AG09319 (cell line): ENCODE data around the gene PNCK.

Source experiments
- DNase-seq: peaks from one replicate; pipeline ENCODE4 v3.0.0-alpha.2; 2010; ENCODE audit warnings: low read depth; ENCODE audit errors: extremely low read depth
- TF ChIP-seq, protein P1 (sequence below): IDR thresholded peaks from 2 replicates; pipeline ENCODE4 v1.5.1; 2011; ENCODE audit warnings: low read depth, mild to moderate bottlenecking, inconsistent platforms, low read length, moderate library complexity

PNCK gene

DNA sequence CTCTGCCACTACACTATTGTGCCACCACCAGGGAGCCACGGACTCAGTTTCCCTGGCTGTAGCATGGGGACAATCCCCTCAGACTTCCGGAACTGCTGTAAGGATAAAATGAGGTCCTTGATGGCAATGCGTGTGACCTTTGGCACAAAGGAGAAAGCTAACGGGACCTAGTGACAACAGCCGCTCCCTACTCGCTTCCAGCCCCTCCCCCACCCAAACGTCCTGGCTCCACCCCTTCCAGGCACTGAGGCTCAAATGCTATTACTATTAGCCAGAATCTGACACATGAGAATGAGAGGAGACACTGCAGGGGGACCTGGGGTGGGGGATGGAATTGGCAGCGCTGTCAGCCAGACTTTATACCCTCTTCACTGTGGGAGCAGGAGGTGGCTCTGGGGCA lies 32.0 kb downstream of the PNCK start:
- DNase-seq, result no peak
- TF ChIP-seq, protein P1, sequence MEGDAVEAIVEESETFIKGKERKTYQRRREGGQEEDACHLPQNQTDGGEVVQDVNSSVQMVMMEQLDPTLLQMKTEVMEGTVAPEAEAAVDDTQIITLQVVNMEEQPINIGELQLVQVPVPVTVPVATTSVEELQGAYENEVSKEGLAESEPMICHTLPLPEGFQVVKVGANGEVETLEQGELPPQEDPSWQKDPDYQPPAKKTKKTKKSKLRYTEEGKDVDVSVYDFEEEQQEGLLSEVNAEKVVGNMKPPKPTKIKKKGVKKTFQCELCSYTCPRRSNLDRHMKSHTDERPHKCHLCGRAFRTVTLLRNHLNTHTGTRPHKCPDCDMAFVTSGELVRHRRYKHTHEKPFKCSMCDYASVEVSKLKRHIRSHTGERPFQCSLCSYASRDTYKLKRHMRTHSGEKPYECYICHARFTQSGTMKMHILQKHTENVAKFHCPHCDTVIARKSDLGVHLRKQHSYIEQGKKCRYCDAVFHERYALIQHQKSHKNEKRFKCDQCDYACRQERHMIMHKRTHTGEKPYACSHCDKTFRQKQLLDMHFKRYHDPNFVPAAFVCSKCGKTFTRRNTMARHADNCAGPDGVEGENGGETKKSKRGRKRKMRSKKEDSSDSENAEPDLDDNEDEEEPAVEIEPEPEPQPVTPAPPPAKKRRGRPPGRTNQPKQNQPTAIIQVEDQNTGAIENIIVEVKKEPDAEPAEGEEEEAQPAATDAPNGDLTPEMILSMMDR, result no peak

DNA sequence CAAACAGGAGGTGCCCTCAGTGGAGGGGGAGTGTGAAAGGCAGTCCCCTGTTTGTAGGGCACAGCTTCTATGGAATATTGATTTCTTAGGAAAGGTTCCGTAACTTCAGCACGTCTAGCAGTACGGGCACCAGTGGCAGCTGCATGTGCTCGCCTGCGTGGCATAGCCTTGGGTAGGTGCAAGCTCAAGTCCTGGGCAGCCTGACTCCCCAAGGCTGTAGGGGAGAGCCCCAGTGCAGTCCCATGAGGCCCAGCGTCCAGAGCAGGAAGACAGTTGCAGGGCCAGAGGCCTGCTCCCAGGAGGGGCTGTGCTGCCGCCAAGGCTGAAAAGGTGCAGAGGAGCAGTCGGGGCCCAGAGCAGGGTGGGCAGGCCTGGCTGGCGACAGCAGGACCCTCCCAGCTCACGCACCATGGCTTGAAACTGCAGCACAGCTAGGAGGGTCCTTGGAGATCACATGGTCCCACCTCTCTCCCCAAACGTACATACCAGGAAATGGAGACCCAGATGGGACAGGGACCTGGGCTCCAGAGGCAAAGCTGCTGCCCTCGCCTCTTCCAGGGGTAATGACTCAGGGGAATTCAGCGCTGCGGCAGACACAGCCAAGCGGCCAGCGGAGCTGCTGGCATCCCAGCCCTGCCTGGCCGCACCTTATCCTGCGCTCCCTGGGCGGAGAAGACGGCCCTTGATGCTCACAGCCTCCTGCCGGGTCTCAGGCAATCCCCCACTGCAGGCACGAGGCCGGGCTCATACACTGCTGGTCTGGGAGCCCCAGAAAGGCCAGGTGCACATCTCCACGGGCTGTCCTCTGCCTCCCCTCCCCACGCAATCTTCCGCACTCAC lies 32.7 kb downstream of the PNCK start:
- no peak for DNase-seq
- TF ChIP-seq, protein P1, result no peak

DNA sequence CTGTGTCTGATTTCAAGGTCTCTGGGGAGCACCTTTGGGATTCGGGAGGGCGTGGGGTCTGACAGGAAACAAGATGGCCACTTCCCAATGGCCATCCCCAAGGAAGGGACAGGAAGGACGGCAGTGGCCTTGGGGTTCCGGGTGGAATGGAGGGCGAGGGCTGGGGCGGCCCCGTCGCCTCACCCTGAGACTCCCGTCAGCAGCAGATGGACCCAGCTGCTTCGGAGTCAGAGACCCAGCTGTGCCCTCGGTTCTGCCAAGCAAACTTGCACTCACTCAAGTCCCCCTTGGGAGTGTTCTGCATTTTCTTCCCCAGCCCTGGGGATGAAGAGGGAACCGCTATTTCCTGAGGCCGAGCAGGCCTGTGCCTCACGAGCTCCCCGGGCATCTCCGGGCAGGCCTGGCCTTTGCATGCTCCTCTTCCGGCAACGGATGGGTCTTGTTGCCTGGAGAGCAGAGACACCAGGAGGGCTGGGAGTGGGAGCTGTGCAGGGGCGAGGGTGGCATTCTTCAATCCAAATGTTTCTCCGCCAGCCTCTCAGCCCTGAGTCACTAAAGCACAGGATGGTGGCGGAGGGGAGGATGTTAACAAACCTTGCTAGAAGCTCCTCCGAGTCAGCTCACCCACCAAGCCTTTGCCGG lies 33.4 kb downstream of the PNCK start:
- DNase-seq, result no peak
- TF ChIP-seq, protein P1, result no peak

DNA sequence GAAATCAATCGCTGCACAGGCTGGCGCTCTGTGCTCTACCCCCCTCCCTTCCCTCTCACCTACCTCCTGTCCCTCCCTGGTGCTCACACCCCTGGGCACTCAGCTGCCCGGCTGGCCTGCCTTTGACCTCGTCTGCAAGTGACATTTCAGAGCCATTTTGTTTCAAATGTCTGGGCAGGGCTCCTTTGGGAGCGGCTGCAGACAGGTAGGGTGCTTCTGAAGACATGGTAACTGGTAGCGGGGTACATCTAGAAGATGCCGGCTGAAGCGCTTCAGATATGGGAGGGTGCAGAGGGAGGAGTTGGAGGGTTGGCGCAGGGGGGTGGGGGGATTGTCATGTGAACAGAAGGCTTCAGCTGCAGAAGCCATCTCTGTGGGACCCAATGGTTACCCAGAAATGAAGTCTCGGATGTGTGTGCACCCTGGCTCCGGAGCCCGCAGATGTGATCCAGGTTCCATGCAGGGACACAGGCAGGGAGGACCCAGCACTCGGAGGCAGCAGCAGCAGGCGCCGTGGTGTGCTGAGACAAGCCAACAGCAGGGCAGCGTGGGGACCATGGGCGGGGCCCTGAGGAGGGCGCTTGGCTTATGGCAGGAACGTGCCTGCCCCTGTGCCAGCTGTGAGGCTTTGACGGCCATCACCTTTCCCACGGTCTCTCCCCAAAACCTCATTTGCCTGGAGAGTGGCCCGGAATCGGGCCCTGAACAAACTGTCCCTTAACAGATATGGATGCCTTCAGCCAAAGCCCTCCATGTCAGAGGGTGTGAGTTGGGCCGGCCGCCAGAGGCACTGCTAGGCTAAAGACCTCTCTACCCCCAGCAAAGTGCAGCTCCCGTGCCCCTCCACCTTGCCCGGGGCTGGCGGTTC lies 34.2 kb downstream of the PNCK start:
- DNase-seq, result no peak
- TF ChIP-seq, protein P1, result no peak

DNA sequence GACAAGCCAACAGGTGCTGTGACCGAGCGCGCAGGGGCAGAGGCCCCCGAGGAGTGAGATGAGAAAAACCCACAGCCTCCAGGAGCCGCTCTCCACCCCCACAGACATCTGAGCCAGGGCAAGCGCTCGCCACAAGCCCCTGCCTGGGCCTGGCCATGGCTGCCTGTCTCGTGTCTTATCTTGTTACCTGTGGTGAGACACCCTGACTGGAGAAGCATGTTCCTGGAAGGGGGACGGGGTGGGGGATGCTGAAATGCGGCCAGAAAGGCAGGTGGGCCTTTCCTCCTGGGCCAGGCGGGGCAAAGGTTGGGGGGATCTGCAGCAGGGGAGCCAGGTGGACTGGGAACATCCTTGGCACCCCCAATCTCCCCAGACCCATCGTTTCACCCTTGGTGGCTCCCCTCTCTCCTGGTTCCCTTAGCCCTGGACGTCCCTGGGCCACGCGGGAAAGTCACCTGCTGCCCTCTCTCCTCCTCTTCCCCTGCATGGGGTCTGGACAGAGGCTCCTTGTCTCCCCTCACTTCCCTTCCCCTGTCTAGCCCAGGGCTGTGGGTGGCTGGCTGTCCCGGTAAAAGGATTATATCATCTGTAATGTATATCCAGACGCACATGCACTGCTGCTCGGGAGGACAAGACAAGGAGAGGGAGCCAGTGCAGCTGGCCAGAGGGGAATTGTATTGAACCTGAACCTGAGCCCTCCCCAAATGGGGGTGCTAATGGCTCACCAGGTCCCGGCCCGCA lies 35.0 kb downstream of the PNCK start:
- DNase-seq, result no peak
- TF ChIP-seq, protein P1, result no peak

DNA sequence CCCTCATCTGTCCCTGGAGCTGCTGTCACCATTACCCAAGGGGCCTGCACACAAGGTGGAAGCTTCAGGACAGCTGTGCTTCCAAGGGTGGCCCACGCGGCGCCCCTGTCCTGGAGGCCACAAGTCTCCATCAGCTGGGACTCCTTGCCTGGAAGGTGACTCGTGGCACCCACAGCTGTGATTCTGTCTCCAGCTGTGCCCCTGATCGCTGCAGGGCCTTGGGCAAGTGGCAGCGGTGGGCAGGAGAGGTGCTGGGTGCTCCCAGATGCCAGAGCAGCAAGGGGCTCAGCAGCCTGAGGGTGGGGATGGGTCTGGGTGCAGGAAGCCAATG lies 35.6 kb downstream of the PNCK start:
- DNase-seq, result no peak
- TF ChIP-seq, protein P1, result no peak
